ENCODE data around the gene RXRB. TPM values are rescaled to one million over a fixed set of nuclear protein-coding genes. Genes with fewer than 3 reads are reported as not detected.
"Not testable (repeated sequence)": the region's sequence is repeated elsewhere in the genome, so short reads cannot be mapped to it uniquely, and the experiment has no call there.

The RXRB gene
- total RNA-seq, 4 donors from 2014 or later = 13.9 to 26.7 (median 16.7) TPM

- 80 to 87% methylated on average over 6 of the region's 6 CpGs for WGBS, 2 donors
- H3K4me1 ChIP-seq = peaks cover 6 to 14% (median 8%) of the 10 kb centered on the region in 3 donors
- DNase-seq = no peak
Observed at GRCh38 chr6:33156561-33156960, 43.9 kb downstream of the RXRB start.

GRCh38 chr6:33154349-33154748 is 46.1 kb downstream of the RXRB start:
- Histone ChIP-seq H3K27me3 (peaks cover 0 to 31% (median 0%) of the 10 kb centered on the region in 4 donors), H3K36me3 (no peaks in the 10 kb centered on the region), H3K4me1 (no peaks in the 10 kb centered on the region), H3K27ac (no peak overlapping the region), H3K4me3 (no peak overlapping the region), H3K9me3 (peaks cover 0 to 12% (median 12%) of the 10 kb centered on the region in 3 donors)
- no peak for TF ChIP-seq POLR2A (IDR thresholded peaks at IDR 0.05)
- no peak for TF ChIP-seq CTCF (IDR thresholded peaks at IDR 0.05)
- DNase-seq = no peak
- WGBS, 2 donors = 49 to 63% methylated on average over 4 of the region's 4 CpGs
- intact Hi-C loops (cut with DNase I) = no loop called here

More at GRCh38 chr6:33156561-33156960, 43.9 kb downstream of the RXRB start:
- H3K4me3 ChIP-seq = no peak overlapping the region
- H3K9me3 ChIP-seq = peaks cover 0 to 9% (median 8%) of the 10 kb centered on the region in 3 donors
- TF ChIP-seq CTCF (IDR thresholded peaks at IDR 0.05) (no peak), POLR2A (IDR thresholded peaks at IDR 0.05) (no peak)
- no peaks in the 10 kb centered on the region for H3K36me3 ChIP-seq
- H3K27me3 ChIP-seq = peaks cover 0 to 13% (median 0%) of the 10 kb centered on the region in 4 donors
- intact Hi-C loops (cut with DNase I) = no loop called here
- H3K27ac ChIP-seq = no peak overlapping the region

GRCh38 chr6:33151050-33151449 is 49.4 kb downstream of the RXRB start:
- WGBS, 2 donors = 76 to 89% methylated on average over 1 of the region's 1 CpG
- Histone ChIP-seq H3K4me3 (no peak overlapping the region), H3K27me3 (peaks cover 0 to 37% (median 0%) of the 10 kb centered on the region in 4 donors), H3K27ac (no peak overlapping the region), H3K9me3 (peaks cover 0 to 12% (median 12%) of the 10 kb centered on the region in 3 donors), H3K36me3 (no peaks in the 10 kb centered on the region), H3K4me1 (no peaks in the 10 kb centered on the region)
- TF ChIP-seq POLR2A (IDR thresholded peaks at IDR 0.05) = no peak
- no peak for TF ChIP-seq CTCF (IDR thresholded peaks at IDR 0.05)
- DNase-seq = no peak
- intact Hi-C loops (cut with DNase I) = no loop called here

- not testable (repeated sequence) for H3K27ac ChIP-seq
Observed at GRCh38 chr6:33150560-33150959, 49.9 kb downstream of the RXRB start.

GRCh38 chr6:33147807-33148666 is 52.4 kb downstream of the RXRB start:
- TF ChIP-seq POLR2A (IDR thresholded peaks at IDR 0.05) = no peak
- TF ChIP-seq CTCF (IDR thresholded peaks at IDR 0.05) = peak in 5 of 6 experiments; percentile 72 to 83 (median 75)
- Histone ChIP-seq H3K9me3 (peaks cover 0 to 12% (median 12%) of the 10 kb centered on the region in 3 donors), H3K4me3 (no peak overlapping the region), H3K27ac (no peak overlapping the region), H3K27me3 (peaks cover 0 to 33% (median 0%) of the 10 kb centered on the region in 4 donors), H3K4me1 (no peaks in the 10 kb centered on the region), H3K36me3 (no peaks in the 10 kb centered on the region)
- intact Hi-C loops (cut with DNase I) = no loop called here
- 37 to 40% methylated on average over 8 of the region's 8 CpGs for WGBS, 2 donors
- no peak for DNase-seq

More at GRCh38 chr6:33150560-33150959, 49.9 kb downstream of the RXRB start:
- H3K9me3 ChIP-seq = peaks cover 0 to 12% (median 12%) of the 10 kb centered on the region in 3 donors
- H3K36me3 ChIP-seq; H3K4me1 ChIP-seq; H3K4me3 ChIP-seq; DNase-seq; intact Hi-C loops (cut with DNase I): not testable (repeated sequence)
- H3K27me3 ChIP-seq = peaks cover 0 to 37% (median 0%) of the 10 kb centered on the region in 4 donors
- WGBS, 2 donors = 79 to 93% methylated on average over 3 of the region's 3 CpGs
